HG02885 (cell line): ENCODE data around the gene TRMT1.

Experiments
- ATAC-seq: cut with Tn5 transposase; IDR thresholded peaks from one replicate; pipeline ENCODE4 v1.9.1; 2021; ENCODE audit warnings: mild to moderate bottlenecking; ENCODE audit not compliant: unreplicated experiment, poor library complexity

The TRMT1 gene

GRCh38 chr19:13076320-13076719, 40.2 kb downstream of the TRMT1 start:
- no peak for ATAC-seq

GRCh38 chr19:13074378-13074777, 42.2 kb downstream of the TRMT1 start:
- ATAC-seq, result no peak

GRCh38 chr19:13073263-13073662, 43.3 kb downstream of the TRMT1 start:
- ATAC-seq, result no peak

GRCh38 chr19:13072188-13072908, 44.2 kb downstream of the TRMT1 start:
- ATAC-seq, result no peak

- no peak for ATAC-seq
These were observed 44.9 kb downstream of the TRMT1 start for GRCh38 chr19:13071444-13072187.

GRCh38 chr19:13070425-13071140, 46.0 kb downstream of the TRMT1 start:
- no peak for ATAC-seq

- no peak for ATAC-seq
These were observed 46.9 kb downstream of the TRMT1 start for GRCh38 chr19:13069415-13070359.

- no peak for ATAC-seq
These were observed 48.3 kb downstream of the TRMT1 start for GRCh38 chr19:13068085-13068846.

- ATAC-seq, result no peak
These were observed 49.4 kb downstream of the TRMT1 start for GRCh38 chr19:13066933-13067807.

GRCh38 chr19:13066226-13066625, 50.3 kb downstream of the TRMT1 start:
- ATAC-seq, result no peak

- no peak for ATAC-seq
These were observed 52.4 kb downstream of the TRMT1 start for GRCh38 chr19:13064092-13064489.

GRCh38 chr19:13063461-13064091, 53.0 kb downstream of the TRMT1 start:
- ATAC-seq, result no peak

GRCh38 chr19:13062317-13062716, 54.2 kb downstream of the TRMT1 start:
- no peak for ATAC-seq

GRCh38 chr19:13060964-13061927, 55.3 kb downstream of the TRMT1 start:
- no peak for ATAC-seq

- no peak for ATAC-seq
These were observed 56.1 kb downstream of the TRMT1 start for GRCh38 chr19:13060233-13060963.

GRCh38 chr19:13058951-13059660, 57.4 kb downstream of the TRMT1 start:
- ATAC-seq, result no peak
